Measurements from ENCODE around the gene P2RX3.

Gene P2RX3

GRCh38 chr11:57407010-57407920, 69.1 kb downstream of the P2RX3 start:
- TF ChIP-seq ZBTB7A (IDR thresholded peaks at IDR 0.05; ENCODE audit: low read depth), result no peak
- TF ChIP-seq NFIC (IDR thresholded peaks at IDR 0.05), result no peak
- no peak for TF ChIP-seq REST (IDR thresholded peaks at IDR 0.05; ENCODE audit: low read depth)
- TF ChIP-seq YY1 (IDR thresholded peaks at IDR 0.05; ENCODE audit: low read depth), result no peak
- no peak for TF ChIP-seq MAX (IDR thresholded peaks at IDR 0.05)
- no peak for TF ChIP-seq EP300 (IDR thresholded peaks at IDR 0.05; ENCODE audit: borderline replicate concordance)
- TF ChIP-seq FOXM1 (IDR thresholded peaks at IDR 0.05; ENCODE audit: borderline replicate concordance, low read depth), result no peak
- no peak for TF ChIP-seq TAF1 (IDR thresholded peaks at IDR 0.05; ENCODE audit: low read depth)
- no peak for TF ChIP-seq CREB1 (IDR thresholded peaks at IDR 0.05; ENCODE audit: low read depth)
- no peak for TF ChIP-seq CEBPB (IDR thresholded peaks at IDR 0.05)
- TF ChIP-seq EGR1 (IDR thresholded peaks at IDR 0.05), result no peak
- TF ChIP-seq TEAD4 (IDR thresholded peaks at IDR 0.05), result no peak
- no peak for TF ChIP-seq USF1 (IDR thresholded peaks at IDR 0.05)
- no peak for TF ChIP-seq TCF12 (IDR thresholded peaks at IDR 0.05; ENCODE audit: low read depth)
- no peak for TF ChIP-seq RAD21 (IDR thresholded peaks at IDR 0.05; ENCODE audit: low read depth)

GRCh38 chr11:57407941-57408475, 69.9 kb downstream of the P2RX3 start:
- TF ChIP-seq TCF12 (IDR thresholded peaks at IDR 0.05; ENCODE audit: low read depth) (no peak), CREB1 (IDR thresholded peaks at IDR 0.05; ENCODE audit: low read depth) (no peak), EP300 (IDR thresholded peaks at IDR 0.05; ENCODE audit: borderline replicate concordance) (no peak), REST (IDR thresholded peaks at IDR 0.05; ENCODE audit: low read depth) (no peak), TAF1 (IDR thresholded peaks at IDR 0.05; ENCODE audit: low read depth) (no peak), NFIC (IDR thresholded peaks at IDR 0.05) (no peak), TEAD4 (IDR thresholded peaks at IDR 0.05) (no peak), RAD21 (IDR thresholded peaks at IDR 0.05; ENCODE audit: low read depth) (no peak), MAX (IDR thresholded peaks at IDR 0.05) (no peak)

- TF ChIP-seq EGR1 (IDR thresholded peaks at IDR 0.05) (no peak), FOXM1 (IDR thresholded peaks at IDR 0.05; ENCODE audit: borderline replicate concordance, low read depth) (no peak), CREB1 (IDR thresholded peaks at IDR 0.05; ENCODE audit: low read depth) (no peak), ZBTB7A (IDR thresholded peaks at IDR 0.05; ENCODE audit: low read depth) (no peak), USF1 (IDR thresholded peaks at IDR 0.05) (no peak), TEAD4 (IDR thresholded peaks at IDR 0.05) (no peak), NFIC (IDR thresholded peaks at IDR 0.05) (no peak), TCF12 (IDR thresholded peaks at IDR 0.05; ENCODE audit: low read depth) (no peak), REST (IDR thresholded peaks at IDR 0.05; ENCODE audit: low read depth) (no peak), MAX (IDR thresholded peaks at IDR 0.05) (no peak), TAF1 (IDR thresholded peaks at IDR 0.05; ENCODE audit: low read depth) (no peak), EP300 (IDR thresholded peaks at IDR 0.05; ENCODE audit: borderline replicate concordance) (no peak), CEBPB (IDR thresholded peaks at IDR 0.05) (no peak), YY1 (IDR thresholded peaks at IDR 0.05; ENCODE audit: low read depth) (no peak), RAD21 (IDR thresholded peaks at IDR 0.05; ENCODE audit: low read depth) (no peak)
These were observed 70.6 kb downstream of the P2RX3 start for GRCh38 chr11:57408771-57409170.
